GM21447 (cell line): ENCODE results near the gene GP2.
"Not testable (repeated sequence)": the region's sequence is repeated elsewhere in the genome, so short reads cannot be mapped to it uniquely, and the experiment has no call there.

ENCODE experiments used
- ATAC-seq: cut with Tn5 transposase; IDR thresholded peaks from one replicate; pipeline ENCODE4 v1.9.1; 2021; ENCODE audit not compliant: unreplicated experiment

Gene GP2

DNA sequence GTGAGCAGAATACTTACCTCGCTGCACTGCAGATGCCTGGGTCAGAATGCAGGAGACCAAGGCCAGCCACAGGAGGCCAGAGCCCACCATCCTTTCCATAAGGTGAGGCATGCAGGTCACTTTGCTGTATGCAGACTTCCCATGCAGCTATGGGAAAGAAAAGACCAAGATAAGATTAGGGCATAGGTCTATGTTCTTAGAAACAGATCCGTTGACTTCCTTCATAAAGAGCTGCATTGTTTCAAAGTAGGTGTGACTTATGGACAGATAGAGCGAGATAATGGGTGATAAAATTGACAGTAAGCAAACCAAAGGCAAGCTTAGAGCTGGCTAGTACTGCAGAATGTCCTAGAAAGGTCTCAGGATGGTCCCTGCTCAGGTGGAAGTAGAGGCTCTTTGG lies 992 bp downstream of the GP2 start:
- no peak for ATAC-seq

DNA sequence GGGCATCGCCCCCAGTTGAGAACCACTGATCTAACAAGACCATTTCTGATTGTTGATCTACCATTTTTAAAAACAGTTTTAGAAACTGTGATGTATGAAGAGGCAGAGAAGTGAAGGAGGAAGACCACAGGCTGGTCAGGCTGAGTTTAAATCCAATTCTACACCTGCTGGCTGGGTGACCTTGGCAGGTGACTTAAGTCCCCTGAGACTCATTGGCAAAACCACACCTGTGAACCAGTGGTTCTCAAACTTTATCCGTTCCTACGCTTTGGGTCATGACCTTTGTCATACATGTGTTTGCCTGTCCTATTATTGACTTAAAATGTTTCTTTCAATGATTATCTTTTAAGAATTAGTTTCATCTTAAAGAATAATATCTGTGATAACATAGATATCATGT lies 2.3 kb downstream of the GP2 start:
- ATAC-seq: no peak

DNA sequence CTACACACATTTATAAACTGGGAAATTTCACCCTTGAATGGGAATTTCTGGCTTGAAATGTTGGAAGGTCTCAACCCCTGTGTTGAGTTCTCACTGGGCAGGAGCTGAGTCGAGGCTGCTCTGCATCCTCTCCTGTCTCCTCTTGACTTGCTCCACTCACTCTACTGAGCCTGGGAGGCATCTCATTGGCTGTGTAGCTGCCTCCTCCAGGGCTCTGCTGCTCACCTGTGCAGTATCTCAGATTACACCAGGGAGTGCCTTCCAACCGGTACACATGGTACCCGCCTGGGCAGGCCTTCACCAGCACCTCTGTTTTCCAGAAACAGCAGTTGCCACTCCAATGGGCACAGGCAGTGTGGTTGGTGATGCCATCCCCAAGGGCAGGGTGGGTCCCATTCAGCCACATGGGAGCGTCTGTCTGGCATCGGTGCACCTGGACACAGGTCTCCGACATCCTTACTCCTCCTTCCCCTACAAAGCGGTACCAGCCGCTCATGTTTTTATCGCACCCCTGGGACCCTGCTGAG lies 3.7 kb downstream of the GP2 start:
- ATAC-seq: no peak

DNA sequence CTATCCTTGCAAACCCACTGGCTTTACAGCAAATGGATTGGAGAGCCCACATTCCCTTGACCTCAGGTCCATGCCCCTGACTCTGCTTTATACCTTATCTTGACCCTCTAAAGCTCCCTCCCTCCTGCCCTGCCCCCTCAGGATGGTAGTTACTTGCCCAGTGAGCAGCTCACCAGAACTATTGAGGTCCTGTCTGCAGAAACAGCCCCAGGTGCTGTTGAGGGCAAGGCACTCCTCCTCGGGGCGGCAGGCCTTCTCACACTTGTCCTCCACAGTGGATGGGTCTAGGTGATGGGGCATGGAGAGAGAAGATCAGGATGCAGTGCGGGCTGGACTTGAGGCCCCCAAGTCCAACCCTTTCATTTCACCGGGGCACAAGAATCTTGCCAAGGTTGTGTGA lies 4.6 kb downstream of the GP2 start:
- ATAC-seq: no peak

DNA sequence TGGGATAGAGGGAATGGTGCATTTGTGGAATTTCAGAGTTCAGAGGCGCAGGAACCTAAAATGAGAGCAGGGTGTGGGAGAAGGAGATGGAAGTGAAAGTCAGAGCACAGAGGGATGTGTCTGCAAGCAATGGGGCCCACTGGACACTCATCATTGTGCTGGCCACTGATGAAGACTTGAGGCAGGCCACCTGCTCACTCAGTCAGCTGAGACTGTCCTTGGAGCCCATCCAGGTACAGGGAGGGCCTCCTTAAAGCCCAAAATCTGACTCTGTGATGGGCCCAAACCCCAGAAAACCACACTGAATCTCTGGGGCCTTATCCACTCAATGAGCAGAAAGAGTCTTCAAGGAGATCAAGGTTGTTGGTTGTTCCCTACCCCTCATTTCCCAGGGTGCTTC lies 5.6 kb downstream of the GP2 start:
- no peak for ATAC-seq

DNA sequence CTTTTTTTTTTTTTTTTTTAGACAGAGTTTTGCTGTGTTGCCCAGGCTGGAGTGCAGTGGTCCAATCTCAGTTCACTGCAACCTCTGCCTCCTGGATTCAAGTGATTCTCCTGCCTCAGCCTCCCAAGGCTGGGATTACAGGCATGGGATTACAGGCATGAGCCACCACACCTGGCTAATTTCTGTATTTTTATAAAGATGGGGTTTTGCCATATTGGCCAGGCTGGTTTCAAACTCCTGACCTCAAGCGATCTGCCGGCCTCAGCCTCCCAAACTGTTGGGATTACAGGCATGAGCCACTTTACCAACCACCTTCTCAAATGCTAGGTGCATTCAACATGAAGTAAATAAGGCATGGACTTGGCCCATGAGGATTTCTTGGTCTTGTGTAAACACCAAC lies 6.3 kb downstream of the GP2 start:
- ATAC-seq: not testable (repeated sequence)

DNA sequence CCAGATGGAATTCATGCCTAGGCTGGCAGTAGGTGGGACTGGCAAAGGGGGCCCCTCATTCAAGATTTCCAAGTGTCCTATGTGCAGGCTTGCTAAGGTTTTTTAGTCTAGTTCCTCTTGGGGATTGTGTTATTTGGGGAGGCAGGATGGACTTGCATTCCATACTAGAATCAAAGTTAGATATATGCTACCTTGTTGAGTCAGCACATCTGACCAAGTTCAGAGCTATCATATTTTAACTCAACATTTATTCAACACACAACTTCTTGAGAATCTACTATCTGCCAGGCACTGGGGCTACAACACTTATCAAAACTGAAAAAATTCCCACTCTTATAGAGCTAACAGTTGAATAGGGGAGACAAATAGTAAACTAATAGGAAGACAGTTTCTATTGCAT lies 6.7 kb downstream of the GP2 start:
- no peak for ATAC-seq

DNA sequence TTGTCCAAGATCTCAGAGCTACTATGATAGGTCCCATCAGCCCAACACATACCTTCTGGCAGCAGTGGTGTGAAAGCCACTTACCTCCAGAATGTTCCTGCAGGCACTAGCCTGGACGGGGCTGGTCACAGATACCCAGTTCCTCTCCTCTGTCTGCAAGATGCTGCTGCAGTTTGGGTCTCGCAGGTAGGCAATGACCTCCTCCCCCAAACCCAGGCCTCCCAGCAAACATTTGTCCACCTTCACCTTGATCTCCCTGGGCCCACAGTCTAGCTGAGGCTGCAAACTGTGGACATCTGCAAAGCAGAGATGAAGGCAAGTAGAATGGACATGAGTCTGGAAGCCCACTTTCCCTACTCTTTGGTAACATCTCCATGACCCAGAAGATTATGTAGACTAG lies 7.1 kb downstream of the GP2 start:
- no peak for ATAC-seq

DNA sequence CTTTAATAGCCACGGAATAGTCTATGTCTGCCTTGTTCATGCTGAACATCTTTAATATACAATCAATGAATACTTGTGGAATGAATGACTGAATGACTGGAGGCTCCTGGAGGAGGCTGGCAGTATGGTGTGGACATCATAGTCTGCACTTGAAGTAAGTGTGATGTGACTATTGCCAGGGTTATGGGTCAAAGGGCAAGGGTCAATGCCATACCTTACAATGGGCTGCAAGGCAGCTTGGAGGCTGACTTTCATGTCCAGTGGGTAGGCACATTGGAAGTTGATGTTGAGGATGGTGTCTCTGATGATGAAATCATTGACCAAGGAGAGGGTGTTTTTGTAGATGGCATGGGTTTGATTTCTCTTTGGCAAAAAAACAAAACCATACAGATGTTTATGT lies 7.9 kb downstream of the GP2 start:
- ATAC-seq: no peak

DNA sequence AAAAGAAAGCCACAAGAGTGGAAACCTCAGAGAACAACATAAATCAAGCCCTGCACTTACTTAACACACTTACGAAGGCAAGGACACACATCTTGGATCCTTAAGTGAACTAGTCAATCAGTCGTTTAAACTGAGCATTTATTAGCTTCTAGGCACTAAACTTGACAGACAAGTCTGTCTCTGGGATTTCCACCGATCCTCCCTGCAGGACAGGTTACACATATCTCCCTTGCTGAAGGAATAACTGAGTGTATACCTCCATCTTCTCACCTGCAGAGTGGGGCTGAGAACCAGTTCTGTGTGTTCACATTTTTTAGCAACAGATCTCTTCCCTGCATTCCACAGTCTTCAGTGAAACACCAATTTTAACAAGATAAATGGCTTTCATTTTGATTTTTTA lies 8.9 kb downstream of the GP2 start:
- no peak for ATAC-seq

DNA sequence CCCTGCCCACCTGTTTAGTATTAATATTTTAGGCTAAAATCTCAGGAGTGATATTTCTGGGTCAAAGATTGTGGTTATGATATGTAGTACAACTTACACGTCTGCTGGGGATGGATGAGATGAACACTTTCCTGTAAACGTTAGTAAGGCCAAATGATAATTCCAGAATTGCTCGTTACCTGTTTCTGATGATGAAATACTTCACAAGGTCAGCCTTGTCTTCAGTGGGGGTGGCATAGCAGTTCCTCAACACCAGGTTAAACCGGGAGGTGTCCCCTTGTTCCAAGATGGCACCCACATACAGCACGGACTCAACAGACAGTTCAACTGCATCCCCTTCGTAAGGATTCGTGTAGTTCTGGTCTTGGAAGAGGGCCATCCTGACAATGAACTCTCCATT lies 9.3 kb downstream of the GP2 start:
- no peak for ATAC-seq

DNA sequence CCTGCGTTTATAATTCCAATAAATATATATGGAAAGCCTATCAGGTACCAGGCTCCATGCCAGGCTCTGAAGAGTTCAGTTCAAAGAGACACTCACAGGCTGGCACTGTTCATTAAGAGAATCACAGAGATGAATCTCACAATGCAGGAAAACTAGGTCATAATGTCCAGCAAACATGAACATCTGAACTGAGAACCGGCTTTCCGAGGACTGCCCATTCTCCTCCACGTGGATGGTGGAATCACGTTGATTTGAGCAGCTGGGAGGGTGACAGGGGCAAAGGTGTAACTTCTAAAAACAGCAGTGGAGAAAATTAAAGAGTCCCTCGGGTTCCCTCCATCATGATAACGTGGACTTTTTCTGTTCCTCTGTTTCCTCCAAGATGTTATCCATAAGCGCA lies 10.2 kb downstream of the GP2 start:
- no peak for ATAC-seq

DNA sequence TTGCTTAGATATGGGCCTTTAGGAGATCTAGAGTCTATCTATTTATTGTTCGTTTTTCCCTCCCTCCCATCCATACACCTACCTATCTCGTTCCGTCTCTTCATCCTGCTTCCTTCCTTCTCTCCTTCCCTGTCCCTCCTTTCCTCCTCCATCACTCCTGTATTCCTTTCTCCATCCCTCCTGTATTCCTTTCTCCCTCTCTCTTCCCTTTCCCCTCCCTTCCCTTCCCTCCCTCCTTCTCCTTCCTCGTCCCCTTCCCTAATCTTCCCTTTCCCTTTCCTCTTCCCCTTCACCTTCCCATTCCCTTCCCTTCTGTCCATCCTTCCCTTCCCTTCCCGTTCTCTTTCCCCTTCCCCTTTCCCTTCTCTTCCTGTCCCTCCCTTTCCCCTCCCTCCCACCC lies 10.6 kb downstream of the GP2 start:
- ATAC-seq: no peak

DNA sequence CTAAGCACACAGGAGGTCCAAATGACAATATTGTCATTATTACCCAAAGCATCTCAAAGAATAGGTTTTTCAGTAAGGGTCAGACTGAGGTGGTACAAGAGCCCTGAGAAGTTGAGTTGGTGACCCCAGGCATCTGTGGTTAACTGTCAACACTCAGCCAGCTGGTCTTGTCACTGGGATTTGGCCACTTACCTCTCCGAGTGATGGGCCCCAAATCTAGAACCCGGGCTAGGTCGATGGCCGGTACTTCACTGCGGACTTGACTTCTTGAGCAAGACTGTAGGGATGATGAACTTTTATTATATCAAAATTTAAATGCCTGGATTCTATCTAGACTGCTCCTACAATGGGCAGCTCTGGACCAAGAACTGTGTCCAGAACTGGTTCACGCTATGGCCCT lies 11.5 kb downstream of the GP2 start:
- ATAC-seq: no peak

DNA sequence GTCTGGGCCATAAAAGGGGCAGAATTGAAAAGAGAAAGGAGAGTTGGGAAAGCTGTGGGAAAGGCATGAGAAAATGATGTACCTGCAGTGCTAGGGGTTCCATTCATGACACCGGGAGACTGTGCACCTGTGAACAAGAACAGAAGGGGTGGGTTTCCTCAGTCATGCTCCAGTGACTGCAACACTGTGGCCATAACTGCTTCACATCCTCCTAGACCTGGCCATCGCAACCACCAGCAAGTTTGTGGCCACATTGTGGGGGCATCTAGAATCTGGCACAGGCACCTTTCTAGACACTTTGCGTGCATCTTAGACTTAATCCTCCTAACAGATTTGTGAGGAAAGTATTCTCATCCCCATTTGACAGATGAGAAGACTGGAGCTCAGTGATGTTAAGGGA lies 12.7 kb downstream of the GP2 start:
- no peak for ATAC-seq

DNA sequence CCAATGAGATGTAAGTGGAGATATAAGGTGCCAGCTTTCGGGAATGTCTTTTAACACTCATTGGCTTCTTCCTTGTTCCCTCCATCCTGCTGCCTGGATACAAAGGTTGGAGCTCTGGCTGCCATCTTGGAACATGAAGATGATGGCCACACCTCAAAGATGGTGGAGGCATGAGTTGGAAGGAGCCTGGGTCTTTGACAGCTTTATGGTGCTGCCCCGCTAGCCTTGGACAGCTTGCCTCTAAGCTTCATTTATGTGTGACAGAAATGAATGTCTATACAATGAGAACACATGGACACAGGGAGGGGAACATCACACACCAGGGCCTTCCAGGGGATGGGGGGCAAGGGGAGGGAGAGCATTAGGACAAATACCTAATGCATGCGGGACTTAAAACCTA lies 13.6 kb downstream of the GP2 start:
- ATAC-seq: no peak

DNA sequence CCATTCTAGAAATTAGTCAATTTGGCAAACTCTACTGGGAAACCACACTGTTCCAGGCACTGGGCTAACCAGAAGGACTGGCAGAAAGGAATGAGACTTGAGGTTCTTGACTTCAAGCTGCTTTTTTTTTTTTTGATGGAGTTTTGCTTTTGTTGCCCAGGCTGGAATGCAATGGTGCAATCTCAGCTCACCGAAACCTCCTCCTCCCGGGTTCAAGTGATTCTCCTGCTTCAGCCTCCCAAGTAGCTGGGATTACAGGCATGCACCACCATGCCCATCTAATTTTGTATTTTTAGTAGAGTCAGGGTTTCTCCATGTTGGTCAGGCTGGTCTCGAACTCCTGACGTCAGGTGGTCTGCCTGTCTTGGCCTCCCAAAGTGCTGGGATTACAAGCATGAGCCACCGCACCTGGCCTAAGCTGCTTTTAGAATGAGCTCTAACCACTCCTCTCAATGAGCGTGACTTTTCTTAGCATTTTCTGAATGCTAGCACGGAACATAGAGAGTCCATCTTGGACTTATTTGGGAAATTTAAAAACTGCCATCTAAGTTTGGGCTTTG lies 14.7 kb downstream of the GP2 start:
- ATAC-seq: not testable (repeated sequence)

DNA sequence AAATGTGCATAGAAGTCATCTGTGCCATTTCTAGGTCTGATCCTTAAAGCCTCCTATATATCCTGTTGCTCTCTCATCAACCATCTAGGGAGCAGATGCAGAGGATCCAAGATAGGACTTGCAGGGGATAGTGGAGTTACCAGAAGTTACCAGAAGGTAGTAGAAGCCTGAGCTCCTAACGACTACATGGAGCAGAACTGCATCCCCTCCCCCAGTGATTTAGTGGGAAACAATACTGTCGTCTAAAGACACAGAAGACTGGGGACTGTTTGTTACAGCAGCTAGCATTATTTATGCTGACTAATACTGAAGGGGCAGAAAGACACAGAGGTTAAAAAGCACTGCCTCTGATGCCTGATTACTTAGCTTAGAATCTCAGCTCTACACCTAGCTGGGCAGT lies 15.8 kb downstream of the GP2 start:
- no peak for ATAC-seq

DNA sequence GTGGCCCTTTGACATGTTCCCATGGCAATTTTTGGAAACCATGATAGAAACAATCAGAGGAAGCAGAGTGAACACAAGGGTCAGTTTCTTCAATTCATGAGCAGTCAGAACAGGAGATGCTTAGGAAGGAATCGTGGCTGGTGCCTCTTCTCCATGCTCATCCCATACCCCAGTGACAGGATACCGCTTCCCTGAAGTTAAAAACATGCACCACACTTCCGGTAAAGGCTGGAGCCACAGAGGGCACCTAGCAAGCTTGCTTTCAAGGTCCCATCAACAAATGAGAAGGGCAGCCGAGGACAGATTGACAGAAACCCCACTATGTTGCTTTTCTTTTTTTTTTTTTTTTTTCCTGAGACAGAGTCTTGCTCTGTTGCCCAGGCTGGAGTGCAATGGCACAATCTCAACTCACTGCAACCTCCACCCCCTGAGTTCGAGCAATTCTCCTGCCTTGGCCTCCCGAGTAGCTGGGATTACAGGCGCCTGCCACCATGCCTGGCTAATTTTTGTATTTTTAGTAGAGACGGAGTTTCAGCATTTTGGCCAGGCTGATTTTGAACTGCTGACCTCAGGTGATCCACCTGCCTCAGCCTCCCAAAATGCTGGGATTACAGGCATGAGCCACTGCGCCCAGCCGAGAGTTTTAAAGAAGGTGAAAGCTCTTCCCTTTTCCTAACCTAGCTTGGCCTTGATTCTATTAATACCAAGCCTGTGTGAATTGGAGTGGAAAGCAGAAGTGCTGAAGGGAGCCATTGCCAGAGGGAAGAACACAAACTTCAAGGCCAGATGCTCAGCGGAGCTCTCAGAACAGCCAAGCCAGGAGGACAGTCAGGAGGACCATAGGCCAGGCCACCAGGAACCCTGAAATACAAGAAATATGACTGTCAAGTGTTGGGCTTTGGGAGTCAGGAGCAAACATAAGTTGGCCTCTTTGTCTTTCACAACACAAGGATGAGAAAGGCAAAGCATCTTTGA lies 16.6 kb downstream of the GP2 start:
- ATAC-seq: no peak

DNA sequence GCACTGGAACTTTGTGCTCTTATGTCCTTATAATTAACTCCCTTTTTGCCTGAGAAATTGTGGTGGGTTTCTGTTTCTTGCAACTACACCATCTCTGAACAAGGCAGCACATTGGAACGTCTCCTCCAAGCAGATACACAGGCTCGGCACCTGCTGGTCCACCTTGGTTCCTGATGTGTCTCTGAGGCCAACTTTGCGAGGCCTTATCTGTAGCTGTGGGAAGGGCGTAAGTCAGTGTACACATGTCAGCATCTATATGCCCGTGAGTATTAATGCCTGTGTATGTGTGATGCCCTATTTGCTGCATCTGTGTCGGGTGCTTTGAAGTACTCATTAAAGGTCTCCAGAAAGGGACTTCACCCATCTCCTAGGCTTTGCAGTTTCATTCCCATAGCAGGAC lies 17.5 kb downstream of the GP2 start:
- ATAC-seq: no peak

DNA sequence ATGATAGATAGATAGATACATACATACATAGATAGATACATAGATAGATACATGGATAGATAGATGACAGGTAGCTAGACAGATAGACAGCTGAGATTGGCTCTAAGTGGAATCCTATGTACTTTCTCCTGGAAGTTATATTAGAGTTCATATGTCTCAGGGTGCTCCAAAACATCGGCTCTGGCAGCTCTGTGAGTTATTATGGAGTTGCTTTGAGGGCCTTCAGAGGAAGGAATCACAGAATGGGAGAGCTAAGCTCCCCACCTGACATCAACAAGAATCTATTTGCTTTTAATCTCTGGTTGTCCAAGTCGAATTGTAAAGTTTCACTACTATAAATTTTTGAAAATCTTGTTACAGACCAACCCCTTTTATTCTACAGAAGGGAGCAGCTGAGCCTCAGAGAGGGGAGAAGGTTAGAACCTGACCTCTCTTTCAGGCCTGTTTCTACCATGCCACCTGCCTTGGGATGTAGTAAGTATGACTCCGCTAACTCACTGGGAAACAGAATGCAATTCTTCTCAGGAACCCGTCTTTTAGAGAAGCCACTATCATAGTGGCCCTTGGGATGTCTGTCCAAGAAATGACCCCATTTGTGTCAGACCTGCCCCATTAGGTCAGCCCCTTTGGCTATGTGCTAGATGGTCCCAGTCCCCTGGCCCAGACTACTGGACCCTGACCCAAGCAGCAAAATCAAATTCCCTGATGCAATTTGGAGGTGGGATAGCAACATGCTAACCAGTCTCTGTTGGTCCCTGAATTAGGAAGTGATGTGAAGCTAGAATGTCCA lies 18.3 kb downstream of the GP2 start:
- ATAC-seq: no peak

DNA sequence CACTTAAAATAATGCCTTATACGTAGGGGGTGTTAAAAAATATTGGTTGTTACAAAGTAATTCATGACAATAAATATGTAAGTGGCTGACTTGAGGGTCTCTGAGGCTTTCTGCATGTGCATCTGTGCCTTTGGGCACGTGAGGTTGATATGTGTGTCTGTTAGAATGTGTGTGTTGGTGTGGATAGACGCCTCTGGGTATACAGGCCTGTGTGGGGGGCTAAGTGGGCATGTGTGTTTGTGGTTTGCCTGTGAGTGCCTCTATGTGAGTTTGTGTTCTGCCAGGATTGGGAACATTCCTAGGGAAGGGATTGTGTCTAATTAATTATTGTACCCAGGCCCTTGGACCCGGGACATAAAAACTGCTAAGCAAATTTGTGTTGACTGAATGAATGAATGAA lies 19.0 kb downstream of the GP2 start:
- ATAC-seq: no peak
